NT2/D1 (cell line): Measurements from ENCODE around the gene RNF152.

Experiments used
- SUZ12 ChIP-seq: IDR thresholded peaks from 2 replicates; pipeline ENCODE4 v1.6.1; 2011; ENCODE audit not compliant: insufficient read length, insufficient read depth; ENCODE audit errors: extremely low read depth
- ZNF274 ChIP-seq: IDR thresholded peaks from 2 replicates; pipeline ENCODE4 v1.6.1; 2011; ENCODE audit warnings: mild to moderate bottlenecking, low read depth, low read length

DNA sequence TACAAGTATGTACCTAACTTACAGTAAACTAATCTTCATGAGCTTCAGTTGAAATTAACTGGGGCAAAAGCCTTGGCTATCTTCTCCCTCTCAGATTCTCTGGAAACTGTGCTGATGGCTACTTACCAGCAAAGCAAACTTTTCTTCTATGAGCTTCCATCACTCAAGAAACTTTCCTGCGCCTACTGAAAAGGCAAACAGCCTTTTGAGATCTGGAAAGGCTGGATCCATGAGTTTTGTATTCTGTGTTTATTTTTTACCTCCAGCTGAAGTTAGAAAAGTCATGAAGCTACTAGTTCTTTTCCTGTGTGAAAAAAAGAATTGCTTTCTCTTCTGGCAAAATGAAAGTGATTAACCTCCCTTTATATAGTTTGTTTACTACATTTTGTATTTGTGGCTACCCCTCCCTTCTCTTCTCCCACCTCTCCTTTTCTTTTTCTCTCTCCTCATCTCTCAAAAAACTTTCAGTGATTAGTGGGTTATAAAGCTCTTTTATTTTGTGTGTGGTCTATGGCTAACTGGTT, 49.2 kb upstream of the RNF152 start:
- TF ChIP-seq SUZ12 (no peak), ZNF274 (no peak)
